ENCODE measurements around the gene CLEC2B. TPM values are rescaled to one million over a fixed set of nuclear protein-coding genes. Genes with fewer than 3 reads are reported as not detected.

Gene CLEC2B
- total and polyA plus RNA-seq, 2 donors (not counting 1 experiment from before 2014, with no cell fraction given) = 9.7 to 15.7 TPM

GRCh38 chr12:9831720-9832119 is 37.4 kb downstream of the CLEC2B start:
- no peak overlapping the region for H3K4me2 ChIP-seq (ENCODE audit: extremely low read depth, insufficient read depth, low read length)
- H3K27me3 ChIP-seq (ENCODE audit: control insufficient read depth, insufficient read depth, low read length) = no peaks in the 10 kb centered on the region
- TF ChIP-seq EZH2 (IDR thresholded peaks at IDR 0.05; ENCODE audit: low read length, missing control alignments) = no peak
- no peak for TF ChIP-seq CTCF (conservative IDR thresholded peaks at IDR 0.05 in 1 of 2, IDR thresholded peaks at IDR 0.05 in 1 of 2; ENCODE audit: low read depth in 1 of 2, low read length in 2 of 2)
- H3K4me1 ChIP-seq (ENCODE audit: control insufficient read depth, extremely low read depth, insufficient read depth, low read length) = no peaks in the 10 kb centered on the region
- no peak for DNase-seq (ENCODE audit: low read depth in 2 of 2)
- H3K9ac ChIP-seq (ENCODE audit: insufficient read depth, low read length) = no peak overlapping the region
- H3K79me2 ChIP-seq (ENCODE audit: control insufficient read depth, insufficient read depth, low read length) = no peaks in the 10 kb centered on the region
- H4K20me1 ChIP-seq (ENCODE audit: control insufficient read depth, extremely low read depth, insufficient read depth, low read length) = no peaks in the 10 kb centered on the region
- H3K27ac ChIP-seq (ENCODE audit: insufficient read depth, low read length) = no peak overlapping the region
- H3K36me3 ChIP-seq (ENCODE audit: control insufficient read depth, insufficient read depth, low read length) = no peaks in the 10 kb centered on the region
- no peak overlapping the region for H3K4me3 ChIP-seq (replicated peaks in 1 of 4; ENCODE audit: control extremely low read depth in 1 of 4, insufficient read depth in 1 of 4, low read depth in 3 of 4, low read length in 4 of 4)
- H2AFZ ChIP-seq (ENCODE audit: low read length) = no peak overlapping the region
- H3K9me3 ChIP-seq (ENCODE audit: control insufficient read depth, insufficient read depth, low read depth, low read length) = no peaks in the 10 kb centered on the region

- no peaks in the 10 kb centered on the region for H3K79me2 ChIP-seq (ENCODE audit: control insufficient read depth, insufficient read depth, low read length)
- H3K9me3 ChIP-seq (ENCODE audit: control insufficient read depth, insufficient read depth, low read depth, low read length) = no peaks in the 10 kb centered on the region
- no peaks in the 10 kb centered on the region for H4K20me1 ChIP-seq (ENCODE audit: control insufficient read depth, extremely low read depth, insufficient read depth, low read length)
- H3K4me2 ChIP-seq (ENCODE audit: extremely low read depth, insufficient read depth, low read length) = no peak overlapping the region
- H3K27ac ChIP-seq (ENCODE audit: insufficient read depth, low read length) = no peak overlapping the region
- no peak overlapping the region for H3K4me3 ChIP-seq (replicated peaks in 1 of 4; ENCODE audit: control extremely low read depth in 1 of 4, insufficient read depth in 1 of 4, low read depth in 3 of 4, low read length in 4 of 4)
- TF ChIP-seq EZH2 (IDR thresholded peaks at IDR 0.05; ENCODE audit: low read length, missing control alignments) (no peak), CTCF (conservative IDR thresholded peaks at IDR 0.05 in 1 of 2, IDR thresholded peaks at IDR 0.05 in 1 of 2; ENCODE audit: low read depth in 1 of 2, low read length in 2 of 2) (no peak)
- no peaks in the 10 kb centered on the region for H3K4me1 ChIP-seq (ENCODE audit: control insufficient read depth, extremely low read depth, insufficient read depth, low read length)
- no peak for DNase-seq (ENCODE audit: low read depth in 2 of 2)
- H3K9ac ChIP-seq (ENCODE audit: insufficient read depth, low read length) = no peak overlapping the region
- H2AFZ ChIP-seq (ENCODE audit: low read length) = no peak overlapping the region
- no peaks in the 10 kb centered on the region for H3K27me3 ChIP-seq (ENCODE audit: control insufficient read depth, insufficient read depth, low read length)
- H3K36me3 ChIP-seq (ENCODE audit: control insufficient read depth, insufficient read depth, low read length) = no peaks in the 10 kb centered on the region
These were observed 39.2 kb downstream of the CLEC2B start for GRCh38 chr12:9829982-9830381.

- H3K4me3 ChIP-seq (replicated peaks in 1 of 4; ENCODE audit: control extremely low read depth in 1 of 4, insufficient read depth in 1 of 4, low read depth in 3 of 4, low read length in 4 of 4) = no peak overlapping the region
- H3K9me3 ChIP-seq (ENCODE audit: control insufficient read depth, insufficient read depth, low read depth, low read length) = no peaks in the 10 kb centered on the region
- H3K4me2 ChIP-seq (ENCODE audit: extremely low read depth, insufficient read depth, low read length) = no peak overlapping the region
- H3K79me2 ChIP-seq (ENCODE audit: control insufficient read depth, insufficient read depth, low read length) = no peaks in the 10 kb centered on the region
- no peak for TF ChIP-seq EZH2 (IDR thresholded peaks at IDR 0.05; ENCODE audit: low read length, missing control alignments)
- no peak for TF ChIP-seq CTCF (conservative IDR thresholded peaks at IDR 0.05 in 1 of 2, IDR thresholded peaks at IDR 0.05 in 1 of 2; ENCODE audit: low read depth in 1 of 2, low read length in 2 of 2)
- H3K4me1 ChIP-seq (ENCODE audit: control insufficient read depth, extremely low read depth, insufficient read depth, low read length) = no peaks in the 10 kb centered on the region
- H3K9ac ChIP-seq (ENCODE audit: insufficient read depth, low read length) = no peak overlapping the region
- H3K27ac ChIP-seq (ENCODE audit: insufficient read depth, low read length) = no peak overlapping the region
- DNase-seq (ENCODE audit: low read depth in 2 of 2) = no peak
- H4K20me1 ChIP-seq (ENCODE audit: control insufficient read depth, extremely low read depth, insufficient read depth, low read length) = no peaks in the 10 kb centered on the region
- H2AFZ ChIP-seq (ENCODE audit: low read length) = no peak overlapping the region
- no peaks in the 10 kb centered on the region for H3K36me3 ChIP-seq (ENCODE audit: control insufficient read depth, insufficient read depth, low read length)
- H3K27me3 ChIP-seq (ENCODE audit: control insufficient read depth, insufficient read depth, low read length) = no peaks in the 10 kb centered on the region
These were observed 39.7 kb downstream of the CLEC2B start for GRCh38 chr12:9829483-9829882.

All from fibroblast of lung (primary cell).